ENCODE results near the gene RALGDS.

Gene RALGDS

DNA sequence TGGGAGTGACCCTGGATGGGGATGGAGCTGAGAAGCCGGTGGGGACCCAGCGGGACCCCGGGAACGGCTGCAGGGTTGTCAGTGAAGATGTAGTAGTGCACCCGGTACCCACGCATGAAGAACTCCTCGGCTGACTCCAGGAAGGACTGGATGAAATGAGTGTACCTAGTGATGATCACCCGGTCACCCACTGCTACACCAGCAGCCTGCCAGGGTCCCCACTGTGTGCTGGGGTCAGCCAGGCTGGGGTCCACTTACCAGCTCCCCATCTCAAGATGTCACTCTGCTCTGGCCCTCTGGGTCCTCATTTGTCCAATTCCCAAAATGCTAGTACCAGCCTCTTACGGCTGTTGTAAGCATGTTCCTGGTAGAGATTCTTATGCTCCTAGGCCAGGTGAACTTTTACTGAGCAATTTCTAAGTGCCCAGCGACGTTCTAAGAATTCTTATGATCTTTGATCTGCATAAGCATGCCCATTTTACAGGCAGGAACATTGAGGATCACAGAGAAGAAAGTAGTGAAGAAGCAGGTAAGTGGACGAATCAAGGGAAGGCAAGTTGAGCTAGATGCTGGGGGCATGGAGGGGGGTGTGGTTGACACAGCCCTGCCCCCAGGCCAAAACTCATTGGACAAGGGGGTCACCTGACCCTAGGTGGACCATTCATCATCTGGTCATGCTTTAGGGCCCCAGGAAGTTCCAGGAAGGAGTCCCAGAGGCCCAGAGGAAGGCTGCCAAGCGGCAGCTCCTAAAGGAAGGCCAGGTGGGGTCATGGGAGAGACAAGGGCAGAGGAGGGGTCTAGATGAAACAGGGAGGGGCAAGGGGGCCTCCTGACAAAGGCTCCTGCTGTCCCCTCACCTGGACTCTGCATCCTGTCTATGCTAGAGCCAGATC lies 33.3 kb upstream of the RALGDS start:
- in situ Hi-C loops (cut with HindIII; ENCODE audit: low pct_ligation_motif_present, low sequenced_read_pairs): no loop called here
- Histone ChIP-seq H3K36me3 (replicated peaks) (no peaks in the 10 kb centered on the region), H3K4me3 (ENCODE audit: low read depth, low read length) (no peak overlapping the region), H3K27me3 (replicated peaks) (no peaks in the 10 kb centered on the region), H3K27ac (no peak overlapping the region)
- no peak for DNase-seq
- TF ChIP-seq, protein P1, sequence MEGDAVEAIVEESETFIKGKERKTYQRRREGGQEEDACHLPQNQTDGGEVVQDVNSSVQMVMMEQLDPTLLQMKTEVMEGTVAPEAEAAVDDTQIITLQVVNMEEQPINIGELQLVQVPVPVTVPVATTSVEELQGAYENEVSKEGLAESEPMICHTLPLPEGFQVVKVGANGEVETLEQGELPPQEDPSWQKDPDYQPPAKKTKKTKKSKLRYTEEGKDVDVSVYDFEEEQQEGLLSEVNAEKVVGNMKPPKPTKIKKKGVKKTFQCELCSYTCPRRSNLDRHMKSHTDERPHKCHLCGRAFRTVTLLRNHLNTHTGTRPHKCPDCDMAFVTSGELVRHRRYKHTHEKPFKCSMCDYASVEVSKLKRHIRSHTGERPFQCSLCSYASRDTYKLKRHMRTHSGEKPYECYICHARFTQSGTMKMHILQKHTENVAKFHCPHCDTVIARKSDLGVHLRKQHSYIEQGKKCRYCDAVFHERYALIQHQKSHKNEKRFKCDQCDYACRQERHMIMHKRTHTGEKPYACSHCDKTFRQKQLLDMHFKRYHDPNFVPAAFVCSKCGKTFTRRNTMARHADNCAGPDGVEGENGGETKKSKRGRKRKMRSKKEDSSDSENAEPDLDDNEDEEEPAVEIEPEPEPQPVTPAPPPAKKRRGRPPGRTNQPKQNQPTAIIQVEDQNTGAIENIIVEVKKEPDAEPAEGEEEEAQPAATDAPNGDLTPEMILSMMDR (IDR thresholded peaks at IDR 0.05; ENCODE audit: low read depth, low read length, missing control alignments): no peak

DNA sequence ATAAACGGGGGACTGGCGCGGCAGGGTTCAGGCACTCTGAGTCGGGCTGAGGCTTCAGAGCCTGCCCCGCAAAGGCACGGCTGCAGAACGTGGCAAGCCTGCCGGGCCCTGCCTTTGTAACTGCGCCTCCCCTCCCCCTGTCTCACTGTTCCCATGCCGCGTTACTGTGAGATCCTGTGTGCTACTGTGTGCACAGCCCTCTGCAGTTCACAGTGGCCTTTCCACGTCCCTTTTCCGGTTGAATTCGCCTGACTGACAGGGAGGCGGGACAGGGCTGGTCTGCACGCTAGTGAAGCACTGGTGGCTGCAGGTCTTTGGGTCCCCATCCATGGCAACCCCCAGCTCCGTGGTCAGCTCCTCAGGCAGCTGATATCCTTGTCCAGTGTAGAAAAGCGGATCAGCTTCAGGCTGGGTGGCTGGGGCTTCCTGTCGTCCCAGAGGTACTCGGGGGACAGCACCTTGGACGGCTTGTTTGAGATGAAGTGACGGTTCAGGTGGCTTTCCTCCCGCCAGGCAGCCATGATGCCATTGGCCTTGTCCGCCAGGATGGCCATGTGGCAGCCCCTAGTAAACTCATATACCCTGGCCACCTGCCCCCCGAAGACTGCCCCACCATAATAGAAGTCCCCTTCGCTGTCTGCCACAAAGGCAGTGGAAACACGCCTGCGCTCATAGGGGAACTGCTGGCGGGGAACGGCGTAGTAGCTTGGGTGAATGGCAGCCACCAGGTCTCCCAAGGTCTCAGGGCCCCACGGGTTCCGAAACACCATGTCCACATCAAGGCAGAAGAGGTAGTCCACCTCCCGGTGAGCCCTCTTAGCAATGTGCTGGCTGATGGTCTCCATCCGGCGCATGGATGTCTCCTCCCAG lies 32.4 kb upstream of the RALGDS start:
- H3K36me3 ChIP-seq (replicated peaks): no peaks in the 10 kb centered on the region
- H3K4me3 ChIP-seq (ENCODE audit: low read depth, low read length): no peak overlapping the region
- DNase-seq: no peak
- TF ChIP-seq, protein P1 (IDR thresholded peaks at IDR 0.05; ENCODE audit: low read depth, low read length, missing control alignments): no peak
- no peaks in the 10 kb centered on the region for H3K27me3 ChIP-seq (replicated peaks)
- in situ Hi-C loops (cut with HindIII; ENCODE audit: low pct_ligation_motif_present, low sequenced_read_pairs): no loop called here
- H3K27ac ChIP-seq: no peak overlapping the region

DNA sequence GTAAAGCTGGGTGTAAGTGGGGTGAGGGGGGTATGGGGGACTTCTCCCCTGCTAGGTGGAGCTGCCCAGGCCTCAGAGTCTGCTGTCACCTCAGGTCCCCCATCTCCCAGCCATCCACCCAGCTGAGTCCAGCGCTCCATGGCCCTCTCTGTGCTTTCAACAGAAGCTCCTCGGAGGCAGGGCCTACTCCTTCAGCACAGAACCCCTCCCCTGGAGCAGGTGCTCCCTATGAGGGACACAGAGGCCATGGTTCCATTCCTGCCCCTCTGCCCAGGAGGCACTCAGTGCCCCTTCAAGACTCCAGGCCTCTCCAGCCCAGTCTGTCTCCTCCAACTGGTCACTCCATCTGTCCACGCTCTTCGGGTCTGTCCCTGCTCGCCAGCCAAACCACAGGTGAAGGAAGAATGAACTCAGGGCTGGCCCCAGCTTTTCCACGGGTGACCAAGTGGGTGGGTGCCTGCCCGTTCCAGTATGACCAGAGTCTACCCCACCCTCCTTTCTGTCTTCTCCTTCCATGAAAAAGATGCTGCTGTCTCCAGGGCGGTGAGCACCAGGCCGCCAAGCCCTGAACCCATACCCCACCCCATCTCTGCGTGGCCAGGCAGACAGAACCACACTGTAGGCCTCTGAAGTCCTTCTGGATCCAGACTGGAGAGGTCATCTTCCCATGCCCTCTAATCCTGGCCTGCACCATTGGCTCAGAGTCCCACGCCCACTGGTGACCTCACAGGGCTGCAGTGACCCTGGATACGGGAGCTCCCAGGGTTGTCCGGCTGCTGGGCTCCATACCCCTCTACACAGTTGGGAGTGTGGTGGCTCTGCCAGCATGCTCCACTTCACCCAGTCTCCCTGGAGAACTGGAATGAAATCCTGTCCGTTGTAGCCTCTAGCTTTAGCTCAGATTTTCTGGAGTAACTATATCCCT lies 30.8 kb upstream of the RALGDS start:
- no peak overlapping the region for H3K4me3 ChIP-seq (ENCODE audit: low read depth, low read length)
- in situ Hi-C loops (cut with HindIII; ENCODE audit: low pct_ligation_motif_present, low sequenced_read_pairs): no loop called here
- no peak for DNase-seq
- H3K27me3 ChIP-seq (replicated peaks): no peaks in the 10 kb centered on the region
- H3K27ac ChIP-seq: no peak overlapping the region
- TF ChIP-seq, protein P1 (IDR thresholded peaks at IDR 0.05; ENCODE audit: low read depth, low read length, missing control alignments): no peak
- no peaks in the 10 kb centered on the region for H3K36me3 ChIP-seq (replicated peaks)

DNA sequence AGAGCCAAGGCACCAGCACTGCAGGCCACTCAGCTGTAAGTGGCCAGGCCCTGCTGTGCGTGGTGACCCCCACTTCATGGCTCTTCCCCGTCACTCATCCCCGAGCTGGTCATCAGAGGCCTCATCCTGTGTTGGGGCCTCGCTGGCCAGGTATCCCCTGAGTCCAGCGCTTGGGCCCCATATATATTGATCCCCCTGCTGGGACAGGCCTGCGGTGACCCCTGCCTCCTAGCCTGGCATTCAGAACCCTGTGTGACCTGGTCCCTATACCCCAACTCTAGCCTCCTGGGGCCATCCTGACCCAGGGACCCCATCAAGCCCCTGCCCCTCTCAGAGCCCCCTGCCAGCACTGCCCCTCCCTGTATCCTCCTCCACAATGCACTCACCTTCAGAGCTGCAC lies 30.0 kb upstream of the RALGDS start:
- Histone ChIP-seq H3K27me3 (replicated peaks) (no peaks in the 10 kb centered on the region), H3K36me3 (replicated peaks) (no peaks in the 10 kb centered on the region), H3K4me3 (ENCODE audit: low read depth, low read length) (no peak overlapping the region), H3K27ac (no peak overlapping the region)
- no peak for DNase-seq
- TF ChIP-seq, protein P1 (IDR thresholded peaks at IDR 0.05; ENCODE audit: low read depth, low read length, missing control alignments): no peak
- in situ Hi-C loops (cut with HindIII; ENCODE audit: low pct_ligation_motif_present, low sequenced_read_pairs): no loop called here
